ENCODE measurements around the gene ELMOD1.

ELMOD1 gene

GRCh38 chr11:107688322-107688918 is 97.5 kb downstream of the ELMOD1 start:
- DNase-seq (ENCODE audit: low read depth): no peak

- DNase-seq (ENCODE audit: low read depth): no peak
Observed at GRCh38 chr11:107689317-107690202, 98.6 kb downstream of the ELMOD1 start.

GRCh38 chr11:107691000-107691750 is 100.2 kb downstream of the ELMOD1 start:
- no peak for DNase-seq (ENCODE audit: low read depth)

GRCh38 chr11:107695446-107695845 is 104.5 kb downstream of the ELMOD1 start:
- no peak for DNase-seq (ENCODE audit: low read depth)

GRCh38 chr11:107696140-107696539 is 105.2 kb downstream of the ELMOD1 start:
- no peak for DNase-seq (ENCODE audit: low read depth)

GRCh38 chr11:107697291-107697690 is 106.3 kb downstream of the ELMOD1 start:
- DNase-seq (ENCODE audit: low read depth): no peak

- no peak for DNase-seq (ENCODE audit: low read depth)
Observed at GRCh38 chr11:107699371-107700285, 108.7 kb downstream of the ELMOD1 start.

GRCh38 chr11:107702109-107702660 is 111.2 kb downstream of the ELMOD1 start:
- no peak for DNase-seq (ENCODE audit: low read depth)

GRCh38 chr11:107702723-107703122 is 111.8 kb downstream of the ELMOD1 start:
- DNase-seq (ENCODE audit: low read depth): no peak

GRCh38 chr11:107704451-107704850 is 113.5 kb downstream of the ELMOD1 start:
- DNase-seq (ENCODE audit: low read depth): no peak

GRCh38 chr11:107705027-107705426 is 114.1 kb downstream of the ELMOD1 start:
- DNase-seq (ENCODE audit: low read depth): no peak

- DNase-seq (ENCODE audit: low read depth): no peak
Observed at GRCh38 chr11:107706531-107706930, 115.6 kb downstream of the ELMOD1 start.

GRCh38 chr11:107707215-107707671 is 116.3 kb downstream of the ELMOD1 start:
- no peak for DNase-seq (ENCODE audit: low read depth)

- DNase-seq (ENCODE audit: low read depth): no peak
Observed at GRCh38 chr11:107707807-107708206, 116.9 kb downstream of the ELMOD1 start.

GRCh38 chr11:107708792-107709191 is 117.8 kb downstream of the ELMOD1 start:
- DNase-seq (ENCODE audit: low read depth): no peak

GRCh38 chr11:107710301-107710700 is 119.4 kb downstream of the ELMOD1 start:
- no peak for DNase-seq (ENCODE audit: low read depth)

- no peak for DNase-seq (ENCODE audit: low read depth)
Observed at GRCh38 chr11:107711861-107712755, 121.2 kb downstream of the ELMOD1 start, which contains the start of gene SLN. Gene SLN (minus strand): TSS chr11:107712056.

GRCh38 chr11:107713009-107713408 is 122.1 kb downstream of the ELMOD1 start:
- no peak for DNase-seq (ENCODE audit: low read depth)
